Measurements from ENCODE around the gene SERINC5.

SERINC5 gene

GRCh38 chr5:80259511-80260203, 3.8 kb upstream of the SERINC5 start:
- no peak for TF ChIP-seq CTCF (IDR thresholded peaks at IDR 0.05; ENCODE audit: control insufficient read depth, insufficient read depth, low read depth, low read length, missing control alignments)
- no peak overlapping the region for H3K4me3 ChIP-seq (ENCODE audit: control insufficient read depth, low read depth, low read length)
- no peak for DNase-seq (ENCODE audit: low read depth)

- TF ChIP-seq CTCF (IDR thresholded peaks at IDR 0.05; ENCODE audit: control insufficient read depth, insufficient read depth, low read depth, low read length, missing control alignments) = no peak
- no peak for DNase-seq (ENCODE audit: low read depth)
- peak overlapping the region; percentile 67 for H3K4me3 ChIP-seq (ENCODE audit: control insufficient read depth, low read depth, low read length)
These were observed 427 bp downstream of the SERINC5 start for GRCh38 chr5:80255431-80255810.

GRCh38 chr5:80254767-80255430, 949 bp downstream of the SERINC5 start:
- TF ChIP-seq CTCF (IDR thresholded peaks at IDR 0.05; ENCODE audit: control insufficient read depth, insufficient read depth, low read depth, low read length, missing control alignments) = no peak
- H3K4me3 ChIP-seq (ENCODE audit: control insufficient read depth, low read depth, low read length) = peak overlapping the region; percentile 67
- no peak for DNase-seq (ENCODE audit: low read depth)

- H3K4me3 ChIP-seq (ENCODE audit: control insufficient read depth, low read depth, low read length) = no peak overlapping the region
- TF ChIP-seq CTCF (IDR thresholded peaks at IDR 0.05; ENCODE audit: control insufficient read depth, insufficient read depth, low read depth, low read length, missing control alignments) = no peak
- no peak for DNase-seq (ENCODE audit: low read depth)
These were observed 4.2 kb downstream of the SERINC5 start for GRCh38 chr5:80251636-80252035.

- H3K4me3 ChIP-seq (ENCODE audit: control insufficient read depth, low read depth, low read length) = no peak overlapping the region
- no peak for DNase-seq (ENCODE audit: low read depth)
These were observed 5.0 kb downstream of the SERINC5 start for GRCh38 chr5:80250801-80251200.

GRCh38 chr5:80249901-80250300, 5.9 kb downstream of the SERINC5 start:
- no peak for TF ChIP-seq CTCF (IDR thresholded peaks at IDR 0.05; ENCODE audit: control insufficient read depth, insufficient read depth, low read depth, low read length, missing control alignments)
- no peak overlapping the region for H3K4me3 ChIP-seq (ENCODE audit: control insufficient read depth, low read depth, low read length)
- no peak for DNase-seq (ENCODE audit: low read depth)

More at GRCh38 chr5:80250801-80251200, 5.0 kb downstream of the SERINC5 start:
- TF ChIP-seq CTCF (IDR thresholded peaks at IDR 0.05; ENCODE audit: control insufficient read depth, insufficient read depth, low read depth, low read length, missing control alignments) = no peak
